Hepatocyte (in vitro differentiated cells): ENCODE data around the gene LSM7. TPM values are rescaled to one million over a fixed set of nuclear protein-coding genes. Genes with fewer than 3 reads are reported as not detected.
A peak's percentile ranks its signal among the peaks of the same experiment; 100 is the strongest.

Experiments used
- DNase-seq: peaks from one replicate; pipeline ENCODE4 v3.0.0-alpha.2; 2016; ENCODE audit warnings: low spot score
- H2AFZ ChIP-seq: fragments of 200-600 bp; sonication (generic); 2 replicates; pipeline ENCODE4 v1.6.0; 2016; ENCODE audit warnings: antibody characterized with exemption, mild to moderate bottlenecking
- H3K27ac ChIP-seq: fragments of 200-600 bp; sonication (generic); 2 replicates; pipeline ENCODE4 v1.5.1; 2016; ENCODE audit warnings: mild to moderate bottlenecking
- H3K27me3 ChIP-seq: fragments of 200-600 bp; sonication (generic); 2 replicates; pipeline ENCODE4 v1.6.1; 2016
- H3K36me3 ChIP-seq: fragments of 200-600 bp; sonication (generic); replicated peaks from 2 replicates; pipeline ENCODE4 v1.5.1; 2016; ENCODE audit warnings: low read depth; ENCODE audit not compliant: insufficient read depth
- H3K4me1 ChIP-seq: fragments of 200-600 bp; sonication (generic); 2 replicates; pipeline ENCODE4 v1.5.1; 2016; ENCODE audit warnings: mild to moderate bottlenecking, moderate library complexity; ENCODE audit not compliant: insufficient read depth
- H3K4me2 ChIP-seq: fragments of 200-600 bp; sonication (generic); 2 replicates; pipeline ENCODE4 v1.6.0; 2016
- H3K4me3 ChIP-seq: fragments of 200-600 bp; sonication (generic); 2 replicates; pipeline ENCODE4 v1.5.1; 2016; ENCODE audit warnings: mild to moderate bottlenecking
- H3K79me2 ChIP-seq: fragments of 200-600 bp; sonication (generic); 2 replicates; pipeline ENCODE4 v1.6.0; 2017; ENCODE audit warnings: mild to moderate bottlenecking
- H3K9me2 ChIP-seq: fragments of 200-600 bp; sonication (generic); replicated peaks from 2 replicates; pipeline ENCODE4 v1.6.0; 2017; ENCODE audit warnings: mild to moderate bottlenecking; ENCODE audit not compliant: insufficient read depth
- H3K9me3 ChIP-seq: fragments of 200-600 bp; sonication (generic); 2 replicates; pipeline ENCODE4 v1.5.1; 2016; ENCODE audit warnings: low read depth, mild to moderate bottlenecking
- H4K20me1 ChIP-seq: fragments of 200-600 bp; sonication (generic); 2 replicates; pipeline ENCODE4 v1.6.0; 2016; ENCODE audit warnings: mild to moderate bottlenecking; ENCODE audit not compliant: insufficient read depth, poor library complexity, severe bottlenecking
- CTCF ChIP-seq: fragments of 200-600 bp; sonication (generic); IDR thresholded peaks from 2 replicates; pipeline ENCODE4 v1.5.1; 2016; ENCODE audit warnings: antibody characterized with exemption, mild to moderate bottlenecking; ENCODE audit not compliant: poor library complexity
- EZH2 ChIP-seq: fragments of 200-600 bp; sonication (generic); IDR thresholded peaks from 2 replicates; pipeline ENCODE4 v1.6.1; 2016; ENCODE audit warnings: antibody characterized with exemption, mild to moderate bottlenecking, borderline replicate concordance
- EZH2phosphoT487 ChIP-seq: fragments of 200-600 bp; sonication (generic); IDR thresholded peaks from one replicate; pipeline ENCODE4 v1.6.1; 2018; ENCODE audit warnings: antibody characterized with exemption, mild to moderate bottlenecking, low read depth, moderate library complexity; ENCODE audit not compliant: unreplicated experiment, severe bottlenecking
- WGBS: methylation state at CpG from one replicate; pipeline ENCODE4 v1.1.6; 2016; ENCODE audit warnings: low lambda C conversion rate; ENCODE audit errors: missing lambda C conversion rate; 5-methylcytosine and 5-hydroxymethylcytosine counted together
- polyA plus RNA-seq: library from polyadenylated mRNA; unstranded; fragments of >200 nt; fragmentation: Nextera tagmentation; extraction: Ambion mirVana; gene quantifications from 2 replicates; pipeline ENCODE4 v1.2.1, GENCODE V29; 2016
- total RNA-seq: library from RNA; depleted of rRNA; stranded (reverse); fragments of >200 nt; gene quantifications from 2 replicates; pipeline ENCODE4 v1.2.3, GENCODE V29; 2014

The LSM7 gene
- total and polyA plus RNA-seq, 2 experiments from 2014 or later: 150 to 190 TPM

GRCh38 chr19:2289714-2290435, 38.5 kb downstream of the LSM7 start:
- peak overlapping the region; percentile 80 for H3K4me2 ChIP-seq
- H3K79me2 ChIP-seq: no peaks in the 10 kb centered on the region
- peak; percentile 77 for TF ChIP-seq EZH2
- peak; percentile 27 for TF ChIP-seq EZH2phosphoT487
- no peak for TF ChIP-seq CTCF
- H3K27me3 ChIP-seq: peaks cover 80% of the 10 kb centered on the region
- no peaks in the 10 kb centered on the region for H3K9me3 ChIP-seq
- DNase-seq: no peak
- H4K20me1 ChIP-seq: peaks cover 3% of the 10 kb centered on the region
- no peak overlapping the region for H3K27ac ChIP-seq
- no peak overlapping the region for H3K4me3 ChIP-seq
- H2AFZ ChIP-seq: no peak overlapping the region
- no peaks in the 10 kb centered on the region for H3K9me2 ChIP-seq
- peaks cover 15% of the 10 kb centered on the region for H3K4me1 ChIP-seq
- H3K36me3 ChIP-seq: no peaks in the 10 kb centered on the region
- WGBS: 4% methylated on average over 58 of the region's 74 CpGs

- peaks cover 15% of the 10 kb centered on the region for H3K4me1 ChIP-seq
- H3K79me2 ChIP-seq: no peaks in the 10 kb centered on the region
- DNase-seq: no peak
- H3K4me3 ChIP-seq: no peak overlapping the region
- peaks cover 3% of the 10 kb centered on the region for H4K20me1 ChIP-seq
- no peaks in the 10 kb centered on the region for H3K9me2 ChIP-seq
- H3K4me2 ChIP-seq: peak overlapping the region; percentile 80
- WGBS: 71% methylated on average over 28 of the region's 28 CpGs
- no peaks in the 10 kb centered on the region for H3K36me3 ChIP-seq
- no peak overlapping the region for H3K27ac ChIP-seq
- peaks cover 73% of the 10 kb centered on the region for H3K27me3 ChIP-seq
- H3K9me3 ChIP-seq: no peaks in the 10 kb centered on the region
- TF ChIP-seq EZH2phosphoT487 (no peak), EZH2 (no peak), CTCF (no peak)
- no peak overlapping the region for H2AFZ ChIP-seq
Measured at GRCh38 chr19:2288818-2289713, 39.3 kb downstream of the LSM7 start.

GRCh38 chr19:2288338-2288817, 40.0 kb downstream of the LSM7 start:
- WGBS: 90% methylated on average over 17 of the region's 17 CpGs
- Histone ChIP-seq H3K27me3 (peaks cover 66% of the 10 kb centered on the region), H3K27ac (no peak overlapping the region), H3K9me3 (no peaks in the 10 kb centered on the region), H3K79me2 (no peaks in the 10 kb centered on the region), H2AFZ (no peak overlapping the region), H4K20me1 (peaks cover 3% of the 10 kb centered on the region), H3K9me2 (no peaks in the 10 kb centered on the region), H3K4me1 (peaks cover 15% of the 10 kb centered on the region), H3K36me3 (no peaks in the 10 kb centered on the region), H3K4me2 (no peak overlapping the region), H3K4me3 (no peak overlapping the region)
- DNase-seq: no peak
- no peak for TF ChIP-seq CTCF
- no peak for TF ChIP-seq EZH2phosphoT487
- TF ChIP-seq EZH2: no peak
